HepG2 (cell line): ENCODE results near the gene PHRF1. TPM values are rescaled to one million over a fixed set of nuclear protein-coding genes. Genes with fewer than 3 reads are reported as not detected.

Source experiments
- microRNA counts: library from miRNA; unstranded; fragments of <30 nt; microRNA quantifications from one replicate; lab custom pipeline; 2015
- microRNA-seq: library from miRNA; unstranded; fragments of <30 nt; microRNA quantifications from one replicate; pipeline ENCODE4, GENCODE V29; 2020
- polyA plus RNA-seq, 8 experiments: library from polyadenylated mRNA; depleted of rRNA in 3 of 8; stranded (reverse) in 7 of 8; unstranded in 1 of 8; fragments of >200 nt; fragmentation: Illumina TruSeq in 4 of 8; extraction: Trizol in 4 of 8; gene quantifications; 2 replicates each; pipeline versions ENCODE4 v1.2.1 to v1.2.3, GENCODE V29; 2011 to 2016; ENCODE audit warnings: low read depth in 4 of 8, missing spikeins in 1 of 8, mixed read lengths in 1 of 8; ENCODE audit not compliant: insufficient read depth in 1 of 8
- small RNA-seq, 3 experiments: library from RNA; depleted of rRNA; stranded (forward); fragments of <200 nt; gene quantifications; one replicate each; pipeline ENCODE3, GENCODE V24; 2012; ENCODE audit warnings: low read depth in 2 of 3, low replicate concordance in 1 of 3; ENCODE audit not compliant: insufficient read length in 3 of 3, insufficient read depth in 2 of 3
- total RNA-seq, 5 experiments: library from RNA; depleted of rRNA; stranded (reverse); fragments of >200 nt; fragmentation: Illumina TruSeq; extraction: Trizol; gene quantifications; 2 replicates each; pipeline ENCODE4 v1.2.3, GENCODE V29; 2016; ENCODE audit warnings: low read depth in 1 of 5

The PHRF1 gene
- total and polyA plus RNA-seq, 2 of the 13 experiments (the other 11 are each of a cell fraction or from before 2014, with no cell fraction given): 8.2 to 16.7 TPM

MicroRNAs encoded within 50 kb of the gene (microRNA counts, 767-probe panel; counts per million panel counts)
- not detected for microRNA hsa-miR-210 (lab: Ali Mortazavi, UCI)

Small RNAs within 50 kb of the gene (microRNA-seq; reads per million reads assigned to microRNA genes)
- 162 reads per million, percentile 78 among the genes with 10 or more reads in this experiment for gene MIR210

Small RNAs within 50 kb of the gene (small RNA-seq; reads per million reads assigned to genes)
- 20.8 to 2,495 (median 1,175) reads per million in 3 experiments for gene MIR210

Other genes starting within 250 kb of the PHRF1 start
- 24.8 and 50.1 TPM in 2 replicates for gene B4GALNT4, start 207.0 kb upstream of the PHRF1 start, total RNA-seq (2016; rRNA removed; fragmentation: Illumina TruSeq; extraction: Trizol)
- 30.5 and 34.4 TPM in 2 replicates for gene B4GALNT4, start 207.0 kb upstream of the PHRF1 start, polyA plus RNA-seq (2011; rRNA removed)
- gene PKP3, start 182.3 kb upstream of the PHRF1 start, total RNA-seq (2016; rRNA removed; fragmentation: Illumina TruSeq; extraction: Trizol): 21.1 and 28.7 TPM in 2 replicates
- 18.0 and 25.1 TPM in 2 replicates for gene PKP3, start 182.3 kb upstream of the PHRF1 start, polyA plus RNA-seq (2011; rRNA removed)
- gene SIGIRR, start 161.5 kb upstream of the PHRF1 start, total RNA-seq (2016; rRNA removed; fragmentation: Illumina TruSeq; extraction: Trizol): 0.80 and 2.1 TPM in 2 replicates
- gene SIGIRR, start 161.5 kb upstream of the PHRF1 start, polyA plus RNA-seq (2011; rRNA removed): 1.2 and 2.1 TPM in 2 replicates
- 1.5 and 8.9 TPM in 2 replicates for gene ANO9, start 134.5 kb upstream of the PHRF1 start, total RNA-seq (2016; rRNA removed; fragmentation: Illumina TruSeq; extraction: Trizol)
- gene ANO9, start 134.5 kb upstream of the PHRF1 start, polyA plus RNA-seq (2011; rRNA removed): 14.3 and 19.9 TPM in 2 replicates
- 11.3 and 21.7 TPM in 2 replicates for gene PTDSS2, start 126.2 kb upstream of the PHRF1 start, total RNA-seq (2016; rRNA removed; fragmentation: Illumina TruSeq; extraction: Trizol)
- 26.4 and 37.6 TPM in 2 replicates for gene PTDSS2, start 126.2 kb upstream of the PHRF1 start, polyA plus RNA-seq (2011; rRNA removed)
- gene RNH1, start 69.2 kb upstream of the PHRF1 start, total RNA-seq (2016; rRNA removed; fragmentation: Illumina TruSeq; extraction: Trizol): 74.1 and 81.3 TPM in 2 replicates
- 36.0 and 51.4 TPM in 2 replicates for gene RNH1, start 69.2 kb upstream of the PHRF1 start, polyA plus RNA-seq (2011; rRNA removed)
- 47.5 and 50.0 TPM in 2 replicates for gene HRAS, start 40.9 kb upstream of the PHRF1 start, total RNA-seq (2016; rRNA removed; fragmentation: Illumina TruSeq; extraction: Trizol)
- 32.9 TPM in 2 replicates for gene HRAS, start 40.9 kb upstream of the PHRF1 start, polyA plus RNA-seq (2011; rRNA removed)
- gene LRRC56, start 38.9 kb upstream of the PHRF1 start, total RNA-seq (2016; rRNA removed; fragmentation: Illumina TruSeq; extraction: Trizol): 0.08 and 0.11 TPM in 2 replicates
- gene LRRC56, start 38.9 kb upstream of the PHRF1 start, polyA plus RNA-seq (2011; rRNA removed): 0.29 and 0.46 TPM in 2 replicates
- gene LMNTD2, start 15.7 kb upstream of the PHRF1 start, total RNA-seq (2016; rRNA removed; fragmentation: Illumina TruSeq; extraction: Trizol): 0.25 and 1.1 TPM in 2 replicates
- 3.1 and 3.6 TPM in 2 replicates for gene LMNTD2, start 15.7 kb upstream of the PHRF1 start, polyA plus RNA-seq (2011; rRNA removed)
- 13.1 and 20.2 TPM in 2 replicates for gene RASSF7, start 15.5 kb upstream of the PHRF1 start, total RNA-seq (2016; rRNA removed; fragmentation: Illumina TruSeq; extraction: Trizol)
- gene RASSF7, start 15.5 kb upstream of the PHRF1 start, polyA plus RNA-seq (2011; rRNA removed): 28.6 and 36.4 TPM in 2 replicates
- gene IRF7, start 39.5 kb downstream of the PHRF1 start, total RNA-seq (2016; rRNA removed; fragmentation: Illumina TruSeq; extraction: Trizol): not detected in 2 replicates
- gene IRF7, start 39.5 kb downstream of the PHRF1 start, polyA plus RNA-seq (2011; rRNA removed): 0.04 TPM in 1 of 2 replicates, not detected in the other
- gene CDHR5, start 48.5 kb downstream of the PHRF1 start, total RNA-seq (2016; rRNA removed; fragmentation: Illumina TruSeq; extraction: Trizol): 0.21 and 0.46 TPM in 2 replicates
- gene CDHR5, start 48.5 kb downstream of the PHRF1 start, polyA plus RNA-seq (2011; rRNA removed): 0.68 and 0.71 TPM in 2 replicates
- gene SCT, start 50.7 kb downstream of the PHRF1 start, total RNA-seq (2016; rRNA removed; fragmentation: Illumina TruSeq; extraction: Trizol): not detected in 2 replicates
- not detected in 2 replicates for gene SCT, start 50.7 kb downstream of the PHRF1 start, polyA plus RNA-seq (2011; rRNA removed)
- gene DRD4, start 60.8 kb downstream of the PHRF1 start, total RNA-seq (2016; rRNA removed; fragmentation: Illumina TruSeq; extraction: Trizol): 0.13 TPM in 1 of 2 replicates, not detected in the other
- gene DRD4, start 60.8 kb downstream of the PHRF1 start, polyA plus RNA-seq (2011; rRNA removed): 0.09 TPM in 2 replicates
- gene DEAF1, start 118.8 kb downstream of the PHRF1 start, total RNA-seq (2016; rRNA removed; fragmentation: Illumina TruSeq; extraction: Trizol): 18.2 and 29.6 TPM in 2 replicates
- 22.3 and 31.6 TPM in 2 replicates for gene DEAF1, start 118.8 kb downstream of the PHRF1 start, polyA plus RNA-seq (2011; rRNA removed)
- 2.7 and 5.6 TPM in 2 replicates for gene TMEM80, start 119.3 kb downstream of the PHRF1 start, total RNA-seq (2016; rRNA removed; fragmentation: Illumina TruSeq; extraction: Trizol)
- gene TMEM80, start 119.3 kb downstream of the PHRF1 start, polyA plus RNA-seq (2011; rRNA removed): 17.1 and 20.9 TPM in 2 replicates
- 55.6 and 89.3 TPM in 2 replicates for gene EPS8L2, start 129.8 kb downstream of the PHRF1 start, total RNA-seq (2016; rRNA removed; fragmentation: Illumina TruSeq; extraction: Trizol)
- gene EPS8L2, start 129.8 kb downstream of the PHRF1 start, polyA plus RNA-seq (2011; rRNA removed): 416 and 597 TPM in 2 replicates
- gene TALDO1, start 171.0 kb downstream of the PHRF1 start, total RNA-seq (2016; rRNA removed; fragmentation: Illumina TruSeq; extraction: Trizol): 240 and 336 TPM in 2 replicates
- 88.1 and 107 TPM in 2 replicates for gene TALDO1, start 171.0 kb downstream of the PHRF1 start, polyA plus RNA-seq (2011; rRNA removed)
- gene GATD1, start 201.0 kb downstream of the PHRF1 start, total RNA-seq (2016; rRNA removed; fragmentation: Illumina TruSeq; extraction: Trizol): 35.8 and 60.5 TPM in 2 replicates
- 31.3 and 40.0 TPM in 2 replicates for gene GATD1, start 201.0 kb downstream of the PHRF1 start, polyA plus RNA-seq (2011; rRNA removed)
- gene CEND1, start 213.6 kb downstream of the PHRF1 start, total RNA-seq (2016; rRNA removed; fragmentation: Illumina TruSeq; extraction: Trizol): not detected in 2 replicates
- gene CEND1, start 213.6 kb downstream of the PHRF1 start, polyA plus RNA-seq (2011; rRNA removed): not detected in 2 replicates
- gene SLC25A22, start 221.8 kb downstream of the PHRF1 start, total RNA-seq (2016; rRNA removed; fragmentation: Illumina TruSeq; extraction: Trizol): 8.0 and 12.4 TPM in 2 replicates
- gene SLC25A22, start 221.8 kb downstream of the PHRF1 start, polyA plus RNA-seq (2011; rRNA removed): 19.2 and 20.5 TPM in 2 replicates
- gene PIDD1, start 228.8 kb downstream of the PHRF1 start, total RNA-seq (2016; rRNA removed; fragmentation: Illumina TruSeq; extraction: Trizol): 7.9 and 16.0 TPM in 2 replicates
- gene PIDD1, start 228.8 kb downstream of the PHRF1 start, polyA plus RNA-seq (2011; rRNA removed): 14.3 and 17.7 TPM in 2 replicates
- 2,049 and 2,106 TPM in 2 replicates for gene RPLP2, start 233.5 kb downstream of the PHRF1 start, total RNA-seq (2016; rRNA removed; fragmentation: Illumina TruSeq; extraction: Trizol)
- gene RPLP2, start 233.5 kb downstream of the PHRF1 start, polyA plus RNA-seq (2011; rRNA removed): 895 and 978 TPM in 2 replicates
- gene PNPLA2, start 242.4 kb downstream of the PHRF1 start, total RNA-seq (2016; rRNA removed; fragmentation: Illumina TruSeq; extraction: Trizol): 4.8 and 10.5 TPM in 2 replicates
- gene PNPLA2, start 242.4 kb downstream of the PHRF1 start, polyA plus RNA-seq (2011; rRNA removed): 43.2 and 58.1 TPM in 2 replicates